GM13977 (cell line): ENCODE measurements around the gene ZSWIM6.

ENCODE experiments used
- DNase-seq: peaks from one replicate; pipeline ENCODE4 v3.0.0; 2012; ENCODE audit warnings: low spot score
- in situ Hi-C: fragments of 300-500 bp; cut with MboI; formaldehyde crosslinking; loops from one replicate; pipeline ENCODE4 v1.12.0; 2022; ENCODE audit warnings: low sequenced_read_pairs, low pct_unique_long_range_greater_than_20kb, mixed read lengths, inconsistent platforms; ENCODE audit not compliant: unreplicated experiment
- TF ChIP-seq, protein P1 (sequence below): IDR thresholded peaks from 2 replicates; pipeline ENCODE4 v1.5.1; 2012; ENCODE audit warnings: mild to moderate bottlenecking, control low read depth; ENCODE audit not compliant: insufficient read depth; ENCODE audit errors: extremely low read depth, missing control alignments

Gene ZSWIM6

DNA sequence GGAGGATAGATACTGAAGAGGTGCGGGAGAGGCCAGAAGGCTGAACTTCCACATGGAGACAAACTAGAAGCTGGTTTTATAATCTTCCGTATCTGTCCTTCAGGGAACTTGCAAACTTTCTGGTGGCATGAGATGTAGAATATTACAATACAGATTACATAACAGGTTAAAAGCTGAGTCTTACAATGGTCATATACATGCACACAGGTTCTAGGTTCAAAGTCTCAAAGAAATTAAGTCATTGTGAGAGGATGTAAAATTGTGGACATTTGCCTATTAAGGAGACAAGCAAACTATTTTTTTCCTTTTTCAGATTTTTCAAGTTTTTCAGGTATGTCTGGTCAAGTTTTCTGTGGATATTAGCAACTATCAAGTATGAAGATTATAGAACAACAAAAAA lies 10.4 kb upstream of the ZSWIM6 start:
- TF ChIP-seq, protein P1, sequence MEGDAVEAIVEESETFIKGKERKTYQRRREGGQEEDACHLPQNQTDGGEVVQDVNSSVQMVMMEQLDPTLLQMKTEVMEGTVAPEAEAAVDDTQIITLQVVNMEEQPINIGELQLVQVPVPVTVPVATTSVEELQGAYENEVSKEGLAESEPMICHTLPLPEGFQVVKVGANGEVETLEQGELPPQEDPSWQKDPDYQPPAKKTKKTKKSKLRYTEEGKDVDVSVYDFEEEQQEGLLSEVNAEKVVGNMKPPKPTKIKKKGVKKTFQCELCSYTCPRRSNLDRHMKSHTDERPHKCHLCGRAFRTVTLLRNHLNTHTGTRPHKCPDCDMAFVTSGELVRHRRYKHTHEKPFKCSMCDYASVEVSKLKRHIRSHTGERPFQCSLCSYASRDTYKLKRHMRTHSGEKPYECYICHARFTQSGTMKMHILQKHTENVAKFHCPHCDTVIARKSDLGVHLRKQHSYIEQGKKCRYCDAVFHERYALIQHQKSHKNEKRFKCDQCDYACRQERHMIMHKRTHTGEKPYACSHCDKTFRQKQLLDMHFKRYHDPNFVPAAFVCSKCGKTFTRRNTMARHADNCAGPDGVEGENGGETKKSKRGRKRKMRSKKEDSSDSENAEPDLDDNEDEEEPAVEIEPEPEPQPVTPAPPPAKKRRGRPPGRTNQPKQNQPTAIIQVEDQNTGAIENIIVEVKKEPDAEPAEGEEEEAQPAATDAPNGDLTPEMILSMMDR: no peak
- DNase-seq: no peak
- in situ Hi-C loops: no loop called here

DNA sequence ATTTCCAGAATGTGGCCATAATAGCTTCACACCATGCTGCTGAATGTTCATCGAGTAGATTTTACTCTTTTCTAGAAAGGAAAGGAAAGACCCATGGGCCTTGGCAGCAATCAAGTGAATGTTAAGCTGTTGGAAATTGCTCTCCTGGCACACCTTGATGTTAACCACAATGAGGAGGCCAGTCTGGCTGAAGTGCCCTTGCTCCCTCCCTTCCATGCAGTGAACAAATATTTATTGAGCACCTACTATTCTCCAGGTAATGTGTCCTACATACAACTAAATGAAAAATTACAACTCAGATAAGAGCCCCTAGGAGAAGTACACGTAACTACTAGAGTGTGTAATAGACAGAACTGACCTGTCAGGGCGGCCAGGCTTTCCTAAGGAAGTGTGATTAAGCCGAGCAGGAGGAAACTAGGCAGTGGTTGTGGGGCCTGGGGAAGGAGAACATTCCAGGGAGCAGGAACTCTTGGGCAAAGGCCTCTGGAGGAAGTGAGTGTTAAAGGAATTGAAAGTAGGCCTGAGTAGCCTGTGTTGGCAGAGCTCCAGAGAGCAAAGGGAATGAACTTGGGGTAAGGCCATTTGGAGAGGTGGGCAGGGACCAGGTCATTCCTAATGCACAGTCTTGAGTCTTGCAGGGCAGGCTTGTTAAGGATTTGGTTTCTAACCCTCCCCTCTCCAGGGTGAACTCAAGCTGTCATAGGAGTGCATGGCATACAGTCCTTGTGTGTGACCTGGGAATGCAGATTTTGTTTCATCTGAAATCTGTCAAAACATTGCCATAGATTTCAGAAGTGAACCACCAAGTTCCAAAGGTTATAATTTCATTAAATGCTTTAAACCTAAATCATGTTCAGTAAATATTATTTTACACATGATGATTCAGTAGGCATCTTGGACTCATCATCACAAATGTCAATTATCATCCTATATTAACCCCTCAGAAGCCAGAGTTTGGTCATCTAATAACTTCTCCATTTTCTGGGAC lies 9.0 kb upstream of the ZSWIM6 start:
- TF ChIP-seq, protein P1: no peak
- no peak for DNase-seq
- in situ Hi-C loops: no loop called here

- TF ChIP-seq, protein P1: peak; percentile 3
- in situ Hi-C loops: no loop called here
- DNase-seq: peak; percentile 53
Observed at GRCh38 chr5:61327760-61328753, 4.0 kb upstream of the ZSWIM6 start.

DNA sequence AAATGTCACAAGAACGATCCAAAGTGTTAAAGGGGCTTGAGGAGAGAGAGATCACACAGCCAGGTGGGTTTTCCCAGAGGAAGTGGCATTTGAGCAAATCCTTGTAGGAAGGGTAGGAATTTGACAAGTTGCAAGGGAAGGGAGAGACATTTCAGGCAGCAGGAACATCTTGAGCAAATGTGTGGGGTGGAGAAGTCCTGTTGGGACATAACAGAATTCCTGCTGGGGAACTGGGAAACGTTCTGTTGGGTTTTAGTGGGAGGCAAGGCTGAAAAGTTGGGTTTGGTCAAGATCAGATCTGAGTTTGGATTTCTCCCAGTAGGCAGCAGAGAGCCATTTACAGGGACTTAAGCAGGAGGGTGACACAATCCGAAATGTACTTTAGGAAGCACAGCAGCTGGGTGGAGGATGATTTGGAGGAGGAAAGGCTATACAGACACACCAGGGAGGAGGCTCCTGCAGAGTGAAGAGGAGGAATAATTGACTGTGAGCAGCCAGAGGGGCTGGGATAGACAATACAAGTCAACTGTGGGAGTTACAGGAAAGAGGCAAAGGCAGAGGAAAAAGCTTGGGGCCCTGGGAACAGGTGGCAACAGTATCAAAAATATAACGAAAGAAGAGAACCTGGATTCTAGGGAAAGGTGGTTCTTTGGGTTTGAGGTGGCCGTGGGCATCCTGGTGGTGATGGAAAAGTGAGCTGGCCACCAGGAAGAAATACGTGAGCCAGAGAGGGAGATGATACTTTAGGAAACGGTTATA lies 3.1 kb upstream of the ZSWIM6 start:
- DNase-seq: no peak
- in situ Hi-C loops: no loop called here
- TF ChIP-seq, protein P1: no peak

DNA sequence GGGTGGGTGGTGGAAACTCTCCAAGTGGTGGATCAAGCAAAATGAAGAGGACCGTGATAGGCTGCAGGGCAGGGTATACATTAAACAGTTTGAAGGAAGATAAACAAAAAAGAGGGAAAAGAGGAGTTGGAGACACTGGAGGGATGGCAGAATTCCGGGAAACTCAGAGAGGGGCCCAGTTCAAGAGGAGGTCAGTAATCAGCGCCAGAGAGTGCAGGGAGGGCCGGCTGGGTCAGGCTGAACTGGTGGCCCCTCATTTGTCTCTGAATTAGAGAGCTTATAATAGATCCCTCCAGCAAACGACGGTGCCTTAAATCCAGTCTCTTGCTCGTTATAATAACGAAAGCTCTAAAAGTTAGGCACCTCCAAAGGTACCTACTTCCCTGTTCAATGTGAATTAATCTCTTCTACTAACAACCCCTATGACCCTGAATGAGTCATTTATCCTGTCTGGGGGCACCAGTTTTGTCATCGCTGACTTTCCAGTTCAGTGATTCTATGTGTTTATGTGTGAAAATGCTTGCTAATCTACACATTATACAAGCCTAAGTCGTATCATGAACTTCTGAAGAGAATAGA lies 2.4 kb upstream of the ZSWIM6 start:
- TF ChIP-seq, protein P1: no peak
- peak; percentile 39 for DNase-seq
- in situ Hi-C loops: no loop called here
